ENCODE measurements around the gene GBE1.

The GBE1 gene

GRCh38 chr3:81734742-81735141, 26.7 kb downstream of the GBE1 start:
- Histone ChIP-seq H2BK12ac (ENCODE audit: low read length in 2 of 2) (no peak overlapping the region), H2BK15ac (ENCODE audit: low read depth, poor library complexity, severe bottlenecking) (no peak overlapping the region), H4K91ac (ENCODE audit: low read length) (no peak overlapping the region), H3K36me3 (ENCODE audit: control insufficient read depth in 1 of 2, insufficient read depth in 2 of 2, low read depth in 1 of 2, low read length in 2 of 2) (peaks cover 0 to 28% of the 10 kb centered on the region in 2 experiments), H3K9me3 (ENCODE audit: control insufficient read depth, low read length) (no peaks in the 10 kb centered on the region), H3K23ac (ENCODE audit: low read length in 2 of 2) (no peak overlapping the region), H4K8ac (ENCODE audit: low read length) (no peak overlapping the region), H2AK5ac (ENCODE audit: low read length, severe bottlenecking) (no peak overlapping the region), H3K79me1 (replicated peaks; ENCODE audit: low read length, poor library complexity, severe bottlenecking) (peaks cover 27% of the 10 kb centered on the region), H2BK120ac (ENCODE audit: low read depth, low read length) (no peak overlapping the region), H3K4ac (ENCODE audit: low read depth in 1 of 2, low read length in 2 of 2) (no peak overlapping the region), H3K9ac (ENCODE audit: low read length) (no peak overlapping the region), H2AFZ (ENCODE audit: low read depth, low read length) (no peak overlapping the region), H3K4me2 (ENCODE audit: low read length, poor library complexity, severe bottlenecking) (no peak overlapping the region), H3K14ac (ENCODE audit: low read length in 2 of 2) (no peak overlapping the region), H3K4me3 (ENCODE audit: insufficient read depth in 1 of 2, low read depth in 1 of 2, low read length in 2 of 2) (no peak overlapping the region), H3K4me1 (ENCODE audit: control insufficient read depth, insufficient read depth, low read depth, low read length) (no peaks in the 10 kb centered on the region), H3K27me3 (ENCODE audit: control insufficient read depth in 1 of 2, insufficient read depth in 1 of 2, low read length in 2 of 2) (no peaks in the 10 kb centered on the region), H3K27ac (ENCODE audit: low read length, poor library complexity, severe bottlenecking) (no peak overlapping the region), H2BK5ac (ENCODE audit: low read depth, low read length, poor library complexity, severe bottlenecking) (no peak overlapping the region), H3K18ac (ENCODE audit: low read depth in 1 of 2, low read length in 2 of 2) (no peak overlapping the region)
- DNase-seq = no peak
- 100% methylated on average over 1 of the region's 1 CpG for WGBS

DNA sequence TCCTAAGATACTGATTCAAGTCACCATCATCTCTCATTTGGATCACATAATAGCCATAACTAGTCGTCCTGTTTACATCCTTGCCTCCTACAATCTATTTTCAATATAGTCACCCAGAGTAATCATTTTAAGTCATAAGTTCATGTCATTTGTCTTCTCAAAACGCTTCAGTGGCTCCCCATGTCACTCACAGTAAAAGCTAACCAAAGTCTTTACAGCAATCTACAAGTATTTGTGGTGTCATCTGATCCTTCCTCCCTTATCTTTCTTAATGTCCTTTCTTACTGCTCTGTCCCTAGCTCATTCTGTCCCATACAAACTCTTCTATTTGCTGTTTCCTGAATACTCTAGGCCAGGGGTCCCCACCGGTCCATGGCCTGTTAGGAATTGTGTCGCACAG, 28.8 kb downstream of the GBE1 start:
- Histone ChIP-seq H3K4me3 (ENCODE audit: insufficient read depth in 1 of 2, low read depth in 1 of 2, low read length in 2 of 2) (no peak overlapping the region), H3K14ac (ENCODE audit: low read length in 2 of 2) (no peak overlapping the region), H3K9me3 (ENCODE audit: control insufficient read depth, low read length) (no peaks in the 10 kb centered on the region), H4K8ac (ENCODE audit: low read length) (no peak overlapping the region), H3K36me3 (ENCODE audit: control insufficient read depth in 1 of 2, insufficient read depth in 2 of 2, low read depth in 1 of 2, low read length in 2 of 2) (peaks cover 0 to 20% of the 10 kb centered on the region in 2 experiments), H3K27me3 (ENCODE audit: control insufficient read depth in 1 of 2, insufficient read depth in 1 of 2, low read length in 2 of 2) (no peaks in the 10 kb centered on the region), H2BK15ac (ENCODE audit: low read depth, poor library complexity, severe bottlenecking) (no peak overlapping the region), H3K9ac (ENCODE audit: low read length) (no peak overlapping the region), H2BK5ac (ENCODE audit: low read depth, low read length, poor library complexity, severe bottlenecking) (no peak overlapping the region), H4K91ac (ENCODE audit: low read length) (no peak overlapping the region), H3K4me2 (ENCODE audit: low read length, poor library complexity, severe bottlenecking) (no peak overlapping the region), H3K23ac (ENCODE audit: low read length in 2 of 2) (no peak overlapping the region), H3K79me1 (replicated peaks; ENCODE audit: low read length, poor library complexity, severe bottlenecking) (peaks cover 30% of the 10 kb centered on the region), H3K27ac (ENCODE audit: low read length, poor library complexity, severe bottlenecking) (no peak overlapping the region), H2BK120ac (ENCODE audit: low read depth, low read length) (peak overlapping the region; percentile 19), H3K4ac (ENCODE audit: low read depth in 1 of 2, low read length in 2 of 2) (no peak overlapping the region), H2AK5ac (ENCODE audit: low read length, severe bottlenecking) (no peak overlapping the region), H3K18ac (ENCODE audit: low read depth in 1 of 2, low read length in 2 of 2) (peak overlapping the region in 1 of 2 experiments; percentile 9), H2AFZ (ENCODE audit: low read depth, low read length) (no peak overlapping the region), H3K4me1 (ENCODE audit: control insufficient read depth, insufficient read depth, low read depth, low read length) (peaks cover 2% of the 10 kb centered on the region), H2BK12ac (ENCODE audit: low read length in 2 of 2) (no peak overlapping the region)
- DNase-seq = no peak
- 82% methylated on average over 4 of the region's 4 CpGs for WGBS

GRCh38 chr3:81728766-81729544, 32.5 kb downstream of the GBE1 start:
- peak overlapping the region in 1 of 2 experiments; percentile 73 for H3K4ac ChIP-seq (ENCODE audit: low read depth in 1 of 2, low read length in 2 of 2)
- no peak overlapping the region for H2BK5ac ChIP-seq (ENCODE audit: low read depth, low read length, poor library complexity, severe bottlenecking)
- H2BK15ac ChIP-seq (ENCODE audit: low read depth, poor library complexity, severe bottlenecking) = no peak overlapping the region
- H3K4me1 ChIP-seq (ENCODE audit: control insufficient read depth, insufficient read depth, low read depth, low read length) = peaks cover 2% of the 10 kb centered on the region
- H4K91ac ChIP-seq (ENCODE audit: low read length) = no peak overlapping the region
- H3K14ac ChIP-seq (ENCODE audit: low read length in 2 of 2) = no peak overlapping the region
- no peak overlapping the region for H3K4me3 ChIP-seq (ENCODE audit: insufficient read depth in 1 of 2, low read depth in 1 of 2, low read length in 2 of 2)
- no peak overlapping the region for H3K23ac ChIP-seq (ENCODE audit: low read length in 2 of 2)
- no peak overlapping the region for H2AFZ ChIP-seq (ENCODE audit: low read depth, low read length)
- H3K4me2 ChIP-seq (ENCODE audit: low read length, poor library complexity, severe bottlenecking) = no peak overlapping the region
- peaks cover 0 to 21% of the 10 kb centered on the region in 2 experiments for H3K36me3 ChIP-seq (ENCODE audit: control insufficient read depth in 1 of 2, insufficient read depth in 2 of 2, low read depth in 1 of 2, low read length in 2 of 2)
- peak overlapping the region; percentile 70 for H3K27ac ChIP-seq (ENCODE audit: low read length, poor library complexity, severe bottlenecking)
- H4K8ac ChIP-seq (ENCODE audit: low read length) = no peak overlapping the region
- H2BK120ac ChIP-seq (ENCODE audit: low read depth, low read length) = no peak overlapping the region
- H3K79me1 ChIP-seq (replicated peaks; ENCODE audit: low read length, poor library complexity, severe bottlenecking) = peaks cover 16% of the 10 kb centered on the region
- no peaks in the 10 kb centered on the region for H3K27me3 ChIP-seq (ENCODE audit: control insufficient read depth in 1 of 2, insufficient read depth in 1 of 2, low read length in 2 of 2)
- H2AK5ac ChIP-seq (ENCODE audit: low read length, severe bottlenecking) = peak overlapping the region; percentile 96
- 88% methylated on average over 1 of the region's 2 CpGs for WGBS
- peak overlapping the region; percentile 7 to 60 for H3K18ac ChIP-seq (ENCODE audit: low read depth in 1 of 2, low read length in 2 of 2)
- H2BK12ac ChIP-seq (ENCODE audit: low read length in 2 of 2) = peak overlapping the region in 1 of 2 experiments; percentile 57
- peak; percentile 75 for DNase-seq
- no peaks in the 10 kb centered on the region for H3K9me3 ChIP-seq (ENCODE audit: control insufficient read depth, low read length)
- peak overlapping the region; percentile 30 for H3K9ac ChIP-seq (ENCODE audit: low read length)

DNA sequence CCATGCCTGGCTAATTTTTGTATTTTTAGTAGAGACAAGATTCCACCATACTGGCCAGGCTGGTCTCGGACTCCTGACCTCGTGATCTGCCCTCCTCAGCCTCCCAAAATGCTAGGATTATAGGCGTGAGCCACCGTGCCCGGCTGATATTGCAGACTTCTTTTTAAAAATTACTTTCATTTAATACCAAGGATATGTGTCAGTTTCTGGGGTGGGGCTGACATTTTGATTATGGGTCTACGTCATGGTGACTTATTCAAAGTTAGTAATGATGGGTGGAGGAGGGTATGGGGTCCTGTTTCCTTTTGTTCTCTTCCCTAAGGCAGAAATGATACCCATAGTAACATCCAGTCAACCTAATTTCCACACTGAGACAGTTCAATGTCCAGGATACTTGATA, 34.7 kb downstream of the GBE1 start:
- no peaks in the 10 kb centered on the region for H3K9me3 ChIP-seq (ENCODE audit: control insufficient read depth, low read length)
- no peak overlapping the region for H2BK5ac ChIP-seq (ENCODE audit: low read depth, low read length, poor library complexity, severe bottlenecking)
- H2AK5ac ChIP-seq (ENCODE audit: low read length, severe bottlenecking) = no peak overlapping the region
- H3K14ac ChIP-seq (ENCODE audit: low read length in 2 of 2) = no peak overlapping the region
- no peak overlapping the region for H3K4me3 ChIP-seq (ENCODE audit: insufficient read depth in 1 of 2, low read depth in 1 of 2, low read length in 2 of 2)
- no peaks in the 10 kb centered on the region for H3K27me3 ChIP-seq (ENCODE audit: control insufficient read depth in 1 of 2, insufficient read depth in 1 of 2, low read length in 2 of 2)
- H4K91ac ChIP-seq (ENCODE audit: low read length) = peak overlapping the region; percentile 39
- peaks cover 15% of the 10 kb centered on the region for H3K79me1 ChIP-seq (replicated peaks; ENCODE audit: low read length, poor library complexity, severe bottlenecking)
- H4K8ac ChIP-seq (ENCODE audit: low read length) = peak overlapping the region; percentile 49
- H3K4me2 ChIP-seq (ENCODE audit: low read length, poor library complexity, severe bottlenecking) = no peak overlapping the region
- H3K36me3 ChIP-seq (ENCODE audit: control insufficient read depth in 1 of 2, insufficient read depth in 2 of 2, low read depth in 1 of 2, low read length in 2 of 2) = peaks cover 0 to 21% of the 10 kb centered on the region in 2 experiments
- H3K27ac ChIP-seq (ENCODE audit: low read length, poor library complexity, severe bottlenecking) = no peak overlapping the region
- peak overlapping the region; percentile 15 to 52 for H3K18ac ChIP-seq (ENCODE audit: low read depth in 1 of 2, low read length in 2 of 2)
- H2BK12ac ChIP-seq (ENCODE audit: low read length in 2 of 2) = no peak overlapping the region
- peak; percentile 36 for DNase-seq
- no peak overlapping the region for H2AFZ ChIP-seq (ENCODE audit: low read depth, low read length)
- 72% methylated on average over 2 of the region's 6 CpGs for WGBS
- H3K4ac ChIP-seq (ENCODE audit: low read depth in 1 of 2, low read length in 2 of 2) = peak overlapping the region in 1 of 2 experiments; percentile 26
- no peak overlapping the region for H3K23ac ChIP-seq (ENCODE audit: low read length in 2 of 2)
- H3K9ac ChIP-seq (ENCODE audit: low read length) = peak overlapping the region; percentile 55
- H2BK120ac ChIP-seq (ENCODE audit: low read depth, low read length) = peak overlapping the region; percentile 54
- H3K4me1 ChIP-seq (ENCODE audit: control insufficient read depth, insufficient read depth, low read depth, low read length) = peaks cover 2% of the 10 kb centered on the region
- no peak overlapping the region for H2BK15ac ChIP-seq (ENCODE audit: low read depth, poor library complexity, severe bottlenecking)

Measured in mesenchymal stem cell (in vitro differentiated cells and primary cell).